Measurements from ENCODE around the gene TRIAP1.

GRCh38 chr12:120468821-120469449 is 22.8 kb upstream of the TRIAP1 start:
- no peak for TF ChIP-seq EZH2 (IDR thresholded peaks at IDR 0.05; ENCODE audit: borderline replicate concordance, low read depth, low read length, severe bottlenecking)
- TF ChIP-seq CTCF (IDR thresholded peaks at IDR 0.05; ENCODE audit: extremely low read depth in 1 of 2, insufficient read depth in 1 of 2, low read depth in 1 of 2, low read length in 2 of 2): peak in 1 of 2 donors; percentile 24
- TF ChIP-seq FOS (IDR thresholded peaks at IDR 0.05; ENCODE audit: borderline replicate concordance, insufficient read depth, low read length): no peak
- TF ChIP-seq MYC (IDR thresholded peaks at IDR 0.05; ENCODE audit: low read depth, low read length): no peak
- TF ChIP-seq JUN (IDR thresholded peaks at IDR 0.05; ENCODE audit: borderline replicate concordance, insufficient read depth, insufficient read length, low read depth): no peak
- no peak for TF ChIP-seq POLR2AphosphoS5 (IDR thresholded peaks at IDR 0.05; ENCODE audit: insufficient read depth, low read depth, low read length)
- TF ChIP-seq POLR2A (IDR thresholded peaks at IDR 0.05; ENCODE audit: low read depth, low read length): no peak
